ENCODE results near the gene DEFB125.
A peak's percentile ranks its signal among the peaks of the same experiment; 100 is the strongest.
"Not testable (repeated sequence)": the region's sequence is repeated elsewhere in the genome, so short reads cannot be mapped to it uniquely, and the experiment has no call there.

Gene DEFB125, protein sequence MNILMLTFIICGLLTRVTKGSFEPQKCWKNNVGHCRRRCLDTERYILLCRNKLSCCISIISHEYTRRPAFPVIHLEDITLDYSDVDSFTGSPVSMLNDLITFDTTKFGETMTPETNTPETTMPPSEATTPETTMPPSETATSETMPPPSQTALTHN

DNA sequence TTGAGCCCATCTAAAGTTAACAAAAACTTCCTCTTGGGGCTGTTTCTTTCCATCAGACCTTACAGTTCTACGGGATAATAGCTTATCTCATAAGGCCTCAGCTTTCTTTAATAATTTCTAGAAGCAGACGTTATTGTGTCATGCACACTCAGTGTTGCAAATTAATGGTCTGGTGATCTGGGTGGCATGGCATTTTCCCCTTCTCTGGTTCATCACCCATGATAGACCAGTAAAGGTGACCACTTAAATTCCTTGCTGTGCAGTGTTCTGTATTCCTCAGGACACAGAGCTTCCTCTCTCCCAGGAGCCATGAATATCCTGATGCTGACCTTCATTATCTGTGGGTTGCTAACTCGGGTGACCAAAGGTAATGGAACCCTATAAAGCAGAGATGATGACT, at the start of gene DEFB125:
Gene DEFB125, plus strand, starts transcription at position 272 of the 400 bp plus-strand sequence. Its CDS starts 38 bp downstream, at position 310.
- DNase-seq = no peak

GRCh38 chr20:60035-60918, 27.2 kb upstream of the DEFB125 start:
- no peak for DNase-seq

DNA sequence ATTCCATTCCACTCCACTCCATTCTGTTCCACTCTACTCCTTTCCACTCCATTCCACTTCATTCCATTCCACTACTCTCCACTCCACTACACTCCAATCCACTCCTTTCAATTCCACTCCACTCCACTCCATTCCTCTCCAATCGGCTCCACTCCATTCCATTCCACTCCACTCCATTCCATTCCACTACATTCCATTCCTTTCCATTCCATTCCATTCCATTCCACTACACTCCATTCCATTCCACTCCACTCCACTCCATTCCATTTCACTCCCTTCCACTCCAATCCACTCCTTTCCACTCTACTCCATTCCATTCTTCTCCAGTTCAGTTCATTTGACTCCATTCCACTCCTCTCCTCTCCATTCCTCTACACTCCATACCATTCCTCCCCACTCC, 26.2 kb upstream of the DEFB125 start:
- no peak for DNase-seq

DNA sequence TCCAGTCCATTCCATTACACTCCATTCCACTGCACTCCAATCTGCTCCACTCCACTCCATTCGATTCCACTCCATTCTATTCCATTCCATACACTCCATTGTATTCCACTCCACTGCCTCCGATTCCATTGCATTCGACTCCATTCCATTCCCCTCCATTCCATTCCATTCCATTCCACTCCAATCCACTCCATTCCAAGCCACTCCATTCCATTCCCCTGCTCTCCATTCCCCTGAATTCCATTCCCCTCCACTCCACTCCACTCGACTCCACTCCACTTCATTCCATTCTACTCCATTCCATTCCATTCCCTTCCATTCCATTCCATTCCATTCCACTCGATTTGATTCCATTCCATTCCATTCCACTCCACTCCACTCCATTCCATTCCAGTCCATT, 25.7 kb upstream of the DEFB125 start:
- DNase-seq = no peak

DNA sequence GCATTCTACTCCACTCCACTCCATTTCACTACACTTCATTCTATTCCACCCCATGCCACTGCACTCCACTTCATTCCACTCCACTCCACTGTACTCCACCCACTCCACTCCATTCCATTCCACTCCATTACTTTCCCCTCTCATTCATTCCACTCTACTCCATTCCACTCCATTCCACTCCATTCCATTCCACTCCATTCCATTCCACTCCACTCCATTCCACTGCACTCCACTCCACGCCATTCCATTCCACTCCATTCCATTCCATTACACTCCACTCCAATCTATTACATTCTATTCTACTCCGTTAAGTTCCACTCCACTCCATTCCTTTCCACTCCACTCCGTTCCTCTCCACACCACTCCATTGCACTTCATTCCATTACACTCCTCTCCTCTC, 25.0 kb upstream of the DEFB125 start:
- DNase-seq = no peak

GRCh38 chr20:64026-64603, 23.4 kb upstream of the DEFB125 start:
- DNase-seq = no peak

- no peak for DNase-seq
These were observed 22.6 kb upstream of the DEFB125 start for GRCh38 chr20:64766-65322.

DNA sequence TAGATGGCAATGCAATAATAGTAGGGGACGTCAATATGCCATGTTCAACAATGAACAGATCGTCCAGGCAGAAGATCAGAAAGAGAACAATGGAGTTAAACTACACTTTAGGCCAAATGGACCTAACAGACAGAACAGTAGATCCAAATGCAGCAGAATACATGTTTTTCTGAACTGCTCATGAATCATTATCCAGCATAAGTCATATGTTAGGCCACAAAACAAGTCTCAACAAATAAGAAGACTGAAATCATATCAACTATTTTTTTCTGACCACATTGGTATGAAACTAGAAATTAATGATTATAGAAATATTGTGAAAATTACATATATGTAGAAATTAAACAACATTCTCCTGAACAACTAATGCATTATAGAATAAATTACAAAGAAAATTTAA, 10.2 kb upstream of the DEFB125 start:
- no peak for DNase-seq

- no peak for DNase-seq
These were observed 9.1 kb upstream of the DEFB125 start for GRCh38 chr20:78338-78737.

DNA sequence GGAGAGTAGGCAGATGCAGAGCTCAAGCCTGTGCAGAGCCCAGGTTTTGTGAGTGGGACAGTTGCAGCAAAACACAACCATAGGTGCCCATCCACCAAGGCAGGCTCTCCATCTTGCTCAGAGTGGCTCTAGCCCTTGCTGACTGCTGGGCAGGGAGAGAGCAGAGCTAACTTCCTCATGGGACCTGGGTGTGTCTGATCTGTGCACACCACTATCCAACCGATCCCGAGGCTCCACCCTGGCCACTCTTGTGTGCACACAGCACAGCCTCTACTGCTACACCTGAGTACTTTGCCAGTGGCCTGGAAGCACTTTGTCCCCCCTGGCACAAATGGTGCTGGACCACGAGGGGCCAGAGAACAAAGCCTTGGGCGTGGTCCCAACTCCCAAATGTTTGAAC, 7.9 kb upstream of the DEFB125 start:
- DNase-seq = no peak

GRCh38 chr20:90651-91050, 3.2 kb downstream of the DEFB125 start:
- DNase-seq = peak; percentile 3

- DNase-seq = no peak
These were observed 6.2 kb downstream of the DEFB125 start for GRCh38 chr20:93641-94040.

DNA sequence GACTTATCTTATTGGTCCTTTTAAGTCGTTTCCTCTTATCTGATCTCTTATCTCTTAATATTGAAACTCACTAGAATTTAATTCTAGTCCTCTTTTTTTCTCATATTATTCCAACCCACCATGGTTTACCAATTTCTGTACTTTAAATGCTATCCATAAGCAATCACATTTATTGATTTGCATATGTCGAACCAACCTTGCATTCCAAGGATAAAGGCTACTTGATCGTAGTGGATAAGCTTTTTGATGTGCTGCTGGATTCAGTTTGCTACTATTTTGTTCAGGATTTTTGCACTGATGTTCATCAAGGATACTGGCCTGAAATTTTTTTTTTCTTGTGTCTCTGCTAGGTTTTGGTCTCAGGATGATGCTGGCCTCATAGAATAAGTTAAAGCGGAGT, 7.7 kb downstream of the DEFB125 start:
- no peak for DNase-seq

GRCh38 chr20:97691-98090, 10.2 kb downstream of the DEFB125 start:
- not testable (repeated sequence) for DNase-seq

- DNase-seq = no peak
These were observed 14.5 kb downstream of the DEFB125 start for GRCh38 chr20:101975-102374.

DNA sequence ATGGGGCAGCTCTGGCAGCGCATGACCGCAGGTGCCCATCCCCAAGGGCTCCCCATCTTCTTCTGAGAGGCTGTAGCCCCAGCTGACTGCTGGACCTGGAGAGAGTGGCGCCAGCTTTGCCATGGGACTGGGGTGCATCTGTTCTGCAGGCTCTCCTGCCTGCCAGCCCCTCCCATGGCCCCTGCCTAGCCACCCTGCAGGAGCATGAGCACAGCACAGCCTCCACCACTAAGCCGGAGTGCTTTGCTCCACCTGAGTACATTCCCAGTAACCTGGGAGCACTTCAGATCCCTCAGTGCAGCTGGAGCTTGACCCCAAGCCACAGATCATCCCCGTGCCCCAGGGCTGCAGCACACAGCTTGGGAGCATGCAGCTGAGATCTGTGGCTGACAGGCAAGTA, 16.0 kb downstream of the DEFB125 start:
- no peak for DNase-seq

DNA sequence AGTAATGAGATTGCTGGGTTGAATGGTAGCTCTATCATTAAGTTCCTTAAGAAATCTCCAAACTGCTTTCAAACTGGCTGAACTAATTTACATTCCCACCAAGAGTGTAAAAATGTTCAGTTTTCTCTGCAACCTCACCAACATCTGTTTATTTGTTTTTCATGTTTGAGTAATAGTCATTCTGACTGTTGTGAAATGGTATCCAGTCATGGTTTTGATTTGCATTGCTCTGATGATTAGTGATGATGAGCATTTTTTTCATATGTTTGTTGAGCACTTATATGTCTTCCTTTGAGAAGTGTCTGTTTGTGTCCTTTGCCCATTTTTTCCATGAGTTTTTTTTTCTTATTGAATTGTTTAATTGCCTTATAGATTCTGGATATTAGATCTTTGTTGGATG, 24.9 kb downstream of the DEFB125 start:
- peak; percentile 2 for DNase-seq

GRCh38 chr20:117518-117917, 30.0 kb downstream of the DEFB125 start:
- DNase-seq = no peak

DNA sequence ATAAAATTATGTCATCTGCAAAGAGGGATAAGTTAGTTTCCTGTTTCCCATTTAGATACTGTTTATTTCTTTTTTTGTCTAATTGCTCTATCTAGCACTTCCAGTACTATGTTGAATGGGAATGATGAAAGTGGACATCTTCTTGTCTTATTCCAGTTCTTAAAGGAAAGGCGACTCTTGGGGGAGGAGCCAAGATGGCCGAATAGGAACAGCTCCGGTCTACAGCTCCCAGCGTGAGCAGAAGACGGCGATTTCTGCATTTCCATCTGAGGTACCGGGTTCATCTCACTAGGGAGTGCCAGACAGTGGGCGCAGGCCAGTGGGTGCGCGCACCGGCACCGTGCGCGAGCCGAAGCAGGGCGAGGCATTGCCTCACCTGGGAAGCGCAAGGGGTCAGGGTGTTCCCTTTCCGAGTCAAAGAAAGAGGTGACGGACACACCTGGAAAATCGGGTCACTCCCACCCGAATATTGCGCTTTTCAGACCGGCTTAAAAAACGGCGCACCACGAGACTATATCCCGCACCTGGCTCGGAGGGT, 42.4 kb downstream of the DEFB125 start:
- not testable (repeated sequence) for DNase-seq

DNA sequence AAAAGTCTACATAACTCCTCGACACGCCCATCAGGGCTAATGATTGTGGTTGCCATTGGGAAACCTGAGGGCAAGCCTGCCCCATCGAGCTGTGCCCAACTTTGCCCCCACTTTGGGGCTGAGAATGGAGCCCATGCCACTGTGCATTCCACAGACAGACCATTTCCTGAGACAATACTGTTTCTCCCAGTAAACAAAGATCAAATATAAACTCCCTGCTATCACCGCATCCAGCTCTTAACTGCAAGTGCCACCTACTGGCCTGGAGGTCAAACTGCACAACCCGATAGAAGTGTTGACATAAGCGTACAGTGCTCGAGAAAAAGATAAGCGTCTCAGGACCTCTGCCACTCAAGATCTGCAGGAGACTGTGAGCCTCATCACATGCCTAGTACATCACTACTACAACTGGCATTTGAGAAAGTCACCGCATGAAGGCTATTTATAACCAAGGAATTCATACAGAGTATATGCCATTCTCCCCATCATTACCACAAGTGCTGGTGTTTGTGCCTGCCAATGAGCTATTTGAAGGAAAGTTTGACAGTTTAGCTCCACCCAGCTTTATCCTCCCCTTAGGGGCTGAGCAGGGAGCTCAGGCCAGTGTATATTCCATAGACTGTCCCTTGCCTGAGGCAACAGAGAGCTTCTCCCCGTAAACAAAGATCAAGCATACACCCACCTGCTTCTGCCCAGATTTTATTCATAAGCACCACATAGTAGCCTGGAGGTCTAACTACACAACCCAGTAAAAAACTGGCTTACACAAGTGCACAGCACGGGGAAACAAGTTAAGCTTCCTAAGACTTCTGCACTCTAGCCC, 50.4 kb downstream of the DEFB125 start:
- no peak for DNase-seq

DNA sequence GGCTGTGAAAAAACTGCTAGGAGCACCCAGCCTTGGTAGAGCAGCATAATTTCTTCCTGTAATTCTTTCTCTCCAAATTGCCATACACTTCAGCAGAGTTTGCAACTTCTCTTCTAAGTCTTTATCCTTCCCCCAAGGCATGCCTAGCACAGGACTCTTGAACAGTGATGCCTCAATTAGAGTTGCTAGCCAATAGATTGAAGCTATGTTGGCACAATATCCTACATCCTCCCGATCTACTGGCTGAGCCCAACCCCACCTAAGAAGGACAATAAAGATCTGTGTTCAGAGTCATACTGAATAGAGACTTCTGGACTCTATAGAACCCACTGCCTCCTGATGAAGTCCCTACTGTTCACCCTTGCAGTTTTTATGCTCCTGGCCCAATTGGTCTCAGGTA, 54.8 kb downstream of the DEFB125 start, which contains the start of gene DEFB126:
Gene DEFB126, plus strand, starts transcription at position 301 of the 400 bp plus-strand sequence. Its CDS starts 39 bp downstream, at position 340.
- no peak for DNase-seq

DNA sequence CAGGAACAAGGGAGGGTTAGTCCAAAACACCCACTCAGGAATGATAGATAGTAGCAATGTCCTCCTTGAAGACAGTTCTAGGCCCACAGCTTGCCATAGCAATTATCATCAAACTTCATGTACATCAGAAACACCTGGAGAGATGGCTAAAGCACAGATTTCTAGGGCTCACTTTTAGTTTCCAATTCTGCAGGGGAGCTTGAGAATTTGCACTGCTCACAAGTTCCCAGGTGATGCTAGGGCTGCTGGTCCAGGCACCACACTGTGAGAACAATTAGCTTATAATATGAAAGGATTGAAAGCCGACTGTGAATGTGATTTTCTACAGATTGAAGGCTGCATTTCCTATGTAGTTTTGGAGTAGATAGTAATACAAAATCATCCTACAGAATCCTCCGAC, 58.4 kb downstream of the DEFB125 start:
- DNase-seq = no peak
